Thyroid gland (tissue), 4 donors: ENCODE results near the gene SFXN5.

Source experiments
- POLR2A ChIP-seq, 2 donors: fragments of 450-650 bp; IDR thresholded peaks; one replicate each; pipeline ENCODE4 v1.6.1; 2017; ENCODE audit warnings: antibody characterized with exemption in 2 of 2, mild to moderate bottlenecking in 2 of 2, moderate library complexity in 1 of 2
- TF ChIP-seq, protein P1 (sequence below), 6 experiments: fragments of 200-600 bp in 3 of 6; fragments of 450-650 bp in 3 of 6; sonication (generic) in 3 of 6; IDR thresholded peaks; one replicate each; pipeline ENCODE4 v1.5.1; 2016 to 2019; ENCODE audit warnings: antibody characterized with exemption in 6 of 6, mild to moderate bottlenecking in 2 of 6, inconsistent platforms in 1 of 6, moderate library complexity in 1 of 6

DNA sequence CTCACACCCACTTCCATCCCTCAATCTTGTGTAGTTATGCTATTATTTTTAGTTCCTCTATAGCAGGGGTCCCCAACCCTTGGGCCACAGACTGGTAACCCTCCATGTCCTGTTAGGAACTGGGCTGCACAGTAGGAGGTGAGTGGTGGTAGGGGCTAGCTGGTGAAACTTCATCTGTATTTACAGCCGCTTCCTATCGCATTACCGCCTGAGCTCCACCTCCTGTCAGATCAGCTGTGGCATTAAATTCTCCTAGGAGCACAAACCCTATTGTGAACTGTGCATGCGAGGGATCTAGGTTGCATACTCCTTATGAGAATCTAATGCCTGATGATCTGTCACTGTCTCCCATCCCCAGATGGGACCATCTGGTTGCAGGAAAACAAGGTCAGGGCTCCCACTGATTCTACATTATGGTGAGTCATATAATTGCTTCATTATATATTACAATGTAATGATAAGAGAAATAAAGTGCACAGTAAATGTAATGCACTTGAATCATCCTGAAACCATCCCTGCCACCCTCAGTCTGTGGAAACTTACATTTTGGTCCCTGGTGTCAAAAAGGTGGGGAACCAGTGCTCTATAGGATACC is 42.9 kb upstream of the SFXN5 start:
- TF ChIP-seq, protein P1, sequence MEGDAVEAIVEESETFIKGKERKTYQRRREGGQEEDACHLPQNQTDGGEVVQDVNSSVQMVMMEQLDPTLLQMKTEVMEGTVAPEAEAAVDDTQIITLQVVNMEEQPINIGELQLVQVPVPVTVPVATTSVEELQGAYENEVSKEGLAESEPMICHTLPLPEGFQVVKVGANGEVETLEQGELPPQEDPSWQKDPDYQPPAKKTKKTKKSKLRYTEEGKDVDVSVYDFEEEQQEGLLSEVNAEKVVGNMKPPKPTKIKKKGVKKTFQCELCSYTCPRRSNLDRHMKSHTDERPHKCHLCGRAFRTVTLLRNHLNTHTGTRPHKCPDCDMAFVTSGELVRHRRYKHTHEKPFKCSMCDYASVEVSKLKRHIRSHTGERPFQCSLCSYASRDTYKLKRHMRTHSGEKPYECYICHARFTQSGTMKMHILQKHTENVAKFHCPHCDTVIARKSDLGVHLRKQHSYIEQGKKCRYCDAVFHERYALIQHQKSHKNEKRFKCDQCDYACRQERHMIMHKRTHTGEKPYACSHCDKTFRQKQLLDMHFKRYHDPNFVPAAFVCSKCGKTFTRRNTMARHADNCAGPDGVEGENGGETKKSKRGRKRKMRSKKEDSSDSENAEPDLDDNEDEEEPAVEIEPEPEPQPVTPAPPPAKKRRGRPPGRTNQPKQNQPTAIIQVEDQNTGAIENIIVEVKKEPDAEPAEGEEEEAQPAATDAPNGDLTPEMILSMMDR (IDR thresholded peaks at IDR 0.05), result no peak
- no peak for TF ChIP-seq POLR2A (IDR thresholded peaks at IDR 0.05)
